ENCODE measurements around the gene C4BPA. TPM values are rescaled to one million over a fixed set of nuclear protein-coding genes. Genes with fewer than 3 reads are reported as not detected.

Gene C4BPA
- total RNA-seq, 4 donors from 2014 or later: under 0.01 to 0.52 TPM; not detected in 2

DNA sequence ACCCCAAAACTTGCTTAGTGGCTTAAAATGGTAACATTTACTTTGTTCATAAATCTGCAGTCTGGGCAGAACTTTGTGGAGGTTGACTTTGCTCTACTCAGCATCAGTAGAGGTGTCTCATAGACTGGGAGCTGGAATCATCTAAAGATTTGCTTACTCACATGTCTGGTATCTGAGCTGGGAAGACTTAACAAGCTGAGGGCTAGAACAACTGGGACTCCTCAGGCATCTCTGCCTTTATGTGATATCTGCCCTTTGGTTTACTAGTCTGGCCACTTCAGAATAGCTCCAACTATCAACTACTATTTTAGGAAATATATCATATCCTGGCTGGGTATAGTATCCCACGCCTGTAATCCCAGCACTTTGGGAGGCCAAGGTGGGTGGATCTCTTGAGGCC, 82.5 kb downstream of the C4BPA start:
- intact Hi-C loops (cut with DNase I): no loop called here
- Histone ChIP-seq H3K4me3 (no peak overlapping the region), H3K27me3 (no peaks in the 10 kb centered on the region), H3K27ac (replicated peaks in 1 of 4) (no peak overlapping the region), H3K4me1 (no peaks in the 10 kb centered on the region), H3K9me3 (no peaks in the 10 kb centered on the region), H3K36me3 (no peaks in the 10 kb centered on the region)
- TF ChIP-seq, protein P1, sequence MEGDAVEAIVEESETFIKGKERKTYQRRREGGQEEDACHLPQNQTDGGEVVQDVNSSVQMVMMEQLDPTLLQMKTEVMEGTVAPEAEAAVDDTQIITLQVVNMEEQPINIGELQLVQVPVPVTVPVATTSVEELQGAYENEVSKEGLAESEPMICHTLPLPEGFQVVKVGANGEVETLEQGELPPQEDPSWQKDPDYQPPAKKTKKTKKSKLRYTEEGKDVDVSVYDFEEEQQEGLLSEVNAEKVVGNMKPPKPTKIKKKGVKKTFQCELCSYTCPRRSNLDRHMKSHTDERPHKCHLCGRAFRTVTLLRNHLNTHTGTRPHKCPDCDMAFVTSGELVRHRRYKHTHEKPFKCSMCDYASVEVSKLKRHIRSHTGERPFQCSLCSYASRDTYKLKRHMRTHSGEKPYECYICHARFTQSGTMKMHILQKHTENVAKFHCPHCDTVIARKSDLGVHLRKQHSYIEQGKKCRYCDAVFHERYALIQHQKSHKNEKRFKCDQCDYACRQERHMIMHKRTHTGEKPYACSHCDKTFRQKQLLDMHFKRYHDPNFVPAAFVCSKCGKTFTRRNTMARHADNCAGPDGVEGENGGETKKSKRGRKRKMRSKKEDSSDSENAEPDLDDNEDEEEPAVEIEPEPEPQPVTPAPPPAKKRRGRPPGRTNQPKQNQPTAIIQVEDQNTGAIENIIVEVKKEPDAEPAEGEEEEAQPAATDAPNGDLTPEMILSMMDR (IDR thresholded peaks at IDR 0.05): no peak
- no peak for TF ChIP-seq EP300 (IDR thresholded peaks at IDR 0.05)
- no peak for DNase-seq (ENCODE audit: extremely low spot score)
- WGBS: 100% methylated on average over 1 of the region's 1 CpG

DNA sequence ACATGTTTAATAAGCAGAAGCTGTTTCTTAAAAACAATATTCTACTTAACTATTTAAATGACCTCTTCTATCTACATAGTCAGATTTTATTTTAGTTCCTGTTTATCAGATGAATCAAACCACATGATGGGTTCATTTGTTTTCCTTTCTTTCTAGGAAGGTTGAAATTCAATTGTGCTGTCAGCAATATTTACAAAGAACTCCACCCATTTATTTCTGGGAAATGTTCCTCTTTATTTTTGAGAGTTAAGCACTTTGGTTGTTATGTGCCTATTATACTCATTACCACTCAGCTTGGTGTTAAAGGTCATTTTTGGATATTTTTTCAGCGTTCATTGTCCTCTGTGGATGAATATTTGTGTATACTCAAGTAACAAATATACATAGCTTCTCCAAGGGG, 84.9 kb downstream of the C4BPA start:
- no peak for TF ChIP-seq POLR2A (IDR thresholded peaks at IDR 0.05; ENCODE audit: low read depth)
- TF ChIP-seq, protein P1 (IDR thresholded peaks at IDR 0.05): no peak
- TF ChIP-seq EP300 (IDR thresholded peaks at IDR 0.05): no peak
- no peak for TF ChIP-seq POLR2AphosphoS5 (IDR thresholded peaks at IDR 0.05)
- Histone ChIP-seq H3K9me3 (no peaks in the 10 kb centered on the region), H3K27ac (replicated peaks in 1 of 4) (no peak overlapping the region), H3K36me3 (no peaks in the 10 kb centered on the region), H3K27me3 (no peaks in the 10 kb centered on the region), H3K4me3 (no peak overlapping the region), H3K4me1 (no peaks in the 10 kb centered on the region)
- intact Hi-C loops (cut with DNase I): no loop called here
- 48% methylated on average over 1 of the region's 1 CpG for WGBS
- no peak for DNase-seq (ENCODE audit: extremely low spot score)

DNA sequence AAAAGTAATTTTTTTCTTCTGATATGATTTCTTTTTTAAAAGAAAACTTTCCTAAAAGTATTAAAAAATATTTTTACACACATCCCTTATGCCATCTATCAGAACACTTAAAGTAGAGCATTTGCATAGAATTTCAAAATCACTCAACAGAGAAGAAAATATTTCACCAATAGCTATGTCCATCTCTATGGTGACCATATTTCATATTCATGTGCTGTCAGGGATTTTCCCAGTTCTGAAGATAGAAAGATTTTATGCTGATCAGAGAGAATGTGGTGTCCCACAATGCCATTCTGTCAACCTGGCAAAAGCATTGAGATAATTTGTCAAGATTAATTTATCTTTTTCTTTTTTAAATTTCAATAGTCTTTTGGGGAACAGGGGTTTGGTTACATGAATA, 87.0 kb downstream of the C4BPA start:
- Histone ChIP-seq H3K36me3 (no peaks in the 10 kb centered on the region), H3K27me3 (no peaks in the 10 kb centered on the region), H3K4me1 (no peaks in the 10 kb centered on the region), H3K27ac (replicated peaks in 1 of 4) (no peak overlapping the region), H3K9me3 (no peaks in the 10 kb centered on the region), H3K4me3 (no peak overlapping the region)
- TF ChIP-seq, protein P1 (IDR thresholded peaks at IDR 0.05): no peak
- intact Hi-C loops (cut with DNase I): no loop called here
- no peak for DNase-seq (ENCODE audit: extremely low spot score)

DNA sequence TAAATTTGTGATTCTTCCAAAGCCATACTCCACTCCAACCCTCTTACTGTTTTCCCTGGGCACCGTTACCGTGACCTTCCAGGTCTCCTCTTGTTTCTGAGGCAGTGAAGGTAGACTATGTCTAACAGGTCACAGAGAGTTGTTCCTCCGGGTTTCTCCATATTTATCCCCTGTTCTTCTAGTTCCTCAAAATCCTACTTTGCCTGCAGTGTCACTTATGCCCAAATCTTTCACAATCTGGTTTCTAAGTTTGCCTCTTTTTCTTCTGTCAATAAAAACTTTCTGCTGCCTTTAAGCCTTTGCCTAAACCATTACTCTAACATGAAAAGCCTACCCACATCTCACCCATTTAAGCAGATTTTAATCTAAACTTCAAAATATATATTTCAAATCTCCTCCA, 87.7 kb downstream of the C4BPA start:
- Histone ChIP-seq H3K36me3 (no peaks in the 10 kb centered on the region), H3K27ac (replicated peaks in 1 of 4) (no peak overlapping the region), H3K4me1 (no peaks in the 10 kb centered on the region), H3K4me3 (no peak overlapping the region), H3K9me3 (no peaks in the 10 kb centered on the region), H3K27me3 (no peaks in the 10 kb centered on the region)
- intact Hi-C loops (cut with DNase I): no loop called here
- WGBS: 88% methylated on average over 3 of the region's 3 CpGs
- DNase-seq (ENCODE audit: extremely low spot score): no peak
- TF ChIP-seq POLR2AphosphoS5 (IDR thresholded peaks at IDR 0.05) (no peak), EP300 (IDR thresholded peaks at IDR 0.05) (no peak), POLR2A (IDR thresholded peaks at IDR 0.05; ENCODE audit: low read depth) (no peak)
- TF ChIP-seq, protein P1 (IDR thresholded peaks at IDR 0.05): no peak

DNA sequence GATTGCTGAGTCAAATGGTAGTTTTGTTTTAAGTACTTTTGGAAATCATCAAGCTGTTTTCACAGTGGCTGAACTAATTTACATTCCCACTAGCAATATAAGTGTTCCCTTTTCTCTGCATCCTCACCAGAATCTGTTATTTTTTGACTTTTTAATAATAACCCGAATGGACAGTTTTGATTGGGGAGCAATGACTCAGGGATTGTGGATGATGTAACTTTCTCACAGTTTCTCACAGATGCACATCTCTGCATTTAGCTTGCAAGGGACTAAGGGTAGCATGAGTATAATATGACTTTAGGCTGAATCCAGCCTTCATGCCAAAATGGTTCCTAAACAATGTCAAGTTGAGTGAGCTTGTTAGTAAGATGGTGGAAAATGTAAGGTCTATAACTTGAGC, 90.2 kb downstream of the C4BPA start:
- DNase-seq (ENCODE audit: extremely low spot score): no peak
- Histone ChIP-seq H3K4me3 (no peak overlapping the region), H3K36me3 (no peaks in the 10 kb centered on the region), H3K27me3 (no peaks in the 10 kb centered on the region), H3K27ac (replicated peaks in 1 of 4) (no peak overlapping the region), H3K9me3 (no peaks in the 10 kb centered on the region), H3K4me1 (no peaks in the 10 kb centered on the region)
- 75% methylated on average over 1 of the region's 1 CpG for WGBS
- intact Hi-C loops (cut with DNase I): no loop called here
- TF ChIP-seq POLR2A (IDR thresholded peaks at IDR 0.05; ENCODE audit: low read depth): no peak

Small RNAs within 50 kb of the gene (small RNA-seq; reads per million reads assigned to genes)
- gene AL445493.1: 0 reads per million in 3 donors

Other genes starting within 250 kb of the C4BPA start
- not detected for gene IL20, start 238.6 kb upstream of the C4BPA start, total RNA-seq
- gene IL24, start 206.8 kb upstream of the C4BPA start, total RNA-seq: 1 to 10 TPM in 1 of 4 donors, not detected in 3; 1.7 TPM
- gene FCMR, start 182.3 kb upstream of the C4BPA start, total RNA-seq: 1 to 10 TPM in 3 of 4 donors, not detected in 1; 2.5 to 3.3 (median 3.2) TPM
- gene PIGR, start 157.8 kb upstream of the C4BPA start, total RNA-seq: 1 to 10 TPM in 2 of 4 donors, under 1 TPM in 1, not detected in 1; 0.42 to 4.2 (median 1.1) TPM
- gene FCAMR, start 133.8 kb upstream of the C4BPA start, total RNA-seq: not detected
- under 1 TPM; under 0.01 to 0.32 (median 0.17) TPM for gene C1orf116, start 71.5 kb upstream of the C4BPA start, total RNA-seq
- 1 to 10 TPM; 6.3 to 8.5 (median 7.2) TPM for gene YOD1, start 53.0 kb upstream of the C4BPA start, total RNA-seq
- gene PFKFB2, start 51.0 kb upstream of the C4BPA start, total RNA-seq: 1 to 10 TPM; 3.7 to 5.3 (median 4.1) TPM
- 1 to 10 TPM in 1 of 4 donors, under 1 TPM in 2, not detected in 1; 0.34 to 1.7 (median 0.50) TPM for gene C4BPB, start 15.4 kb upstream of the C4BPA start, total RNA-seq
- gene CD55, start 217.4 kb downstream of the C4BPA start, total RNA-seq: 10 to 100 TPM; 27.8 to 77.0 (median 47.4) TPM

Measured in esophagus muscularis mucosa (tissue), 4 donors.